ENCODE results near the gene SYP. TPM values are rescaled to one million over a fixed set of nuclear protein-coding genes. Genes with fewer than 3 reads are reported as not detected.

SYP gene
- total RNA-seq, 2 donors from 2014 or later: 6.4 to 7.4 TPM

DNA sequence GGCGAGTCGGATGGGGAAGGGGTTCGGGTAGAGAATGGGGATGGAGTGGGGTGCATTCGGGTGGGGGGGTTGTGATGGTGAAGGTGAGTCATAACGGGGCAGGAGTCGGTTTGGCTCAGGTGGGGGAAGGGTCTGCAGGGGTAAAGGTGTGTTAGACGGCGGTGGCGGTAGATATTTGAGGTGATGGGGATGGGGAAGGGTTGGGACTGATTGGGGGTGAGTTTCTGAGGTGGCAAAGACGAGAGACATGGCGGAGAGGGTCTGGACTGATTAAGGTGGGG is 738 bp downstream of the SYP start:
- Histone ChIP-seq H3K36me3 (no peaks in the 10 kb centered on the region), H3K9ac (ENCODE audit: low read depth in 2 of 2, low read length in 2 of 2) (no peak overlapping the region), H3K4me3 (no peak overlapping the region), H3K4me1 (no peaks in the 10 kb centered on the region), H3K27me3 (no peaks in the 10 kb centered on the region), H3K27ac (no peak overlapping the region), H3K9me3 (no peaks in the 10 kb centered on the region)
- intact Hi-C loops (cut with DNase I): no loop called here
- DNase-seq: no peak
- TF ChIP-seq, protein P1, sequence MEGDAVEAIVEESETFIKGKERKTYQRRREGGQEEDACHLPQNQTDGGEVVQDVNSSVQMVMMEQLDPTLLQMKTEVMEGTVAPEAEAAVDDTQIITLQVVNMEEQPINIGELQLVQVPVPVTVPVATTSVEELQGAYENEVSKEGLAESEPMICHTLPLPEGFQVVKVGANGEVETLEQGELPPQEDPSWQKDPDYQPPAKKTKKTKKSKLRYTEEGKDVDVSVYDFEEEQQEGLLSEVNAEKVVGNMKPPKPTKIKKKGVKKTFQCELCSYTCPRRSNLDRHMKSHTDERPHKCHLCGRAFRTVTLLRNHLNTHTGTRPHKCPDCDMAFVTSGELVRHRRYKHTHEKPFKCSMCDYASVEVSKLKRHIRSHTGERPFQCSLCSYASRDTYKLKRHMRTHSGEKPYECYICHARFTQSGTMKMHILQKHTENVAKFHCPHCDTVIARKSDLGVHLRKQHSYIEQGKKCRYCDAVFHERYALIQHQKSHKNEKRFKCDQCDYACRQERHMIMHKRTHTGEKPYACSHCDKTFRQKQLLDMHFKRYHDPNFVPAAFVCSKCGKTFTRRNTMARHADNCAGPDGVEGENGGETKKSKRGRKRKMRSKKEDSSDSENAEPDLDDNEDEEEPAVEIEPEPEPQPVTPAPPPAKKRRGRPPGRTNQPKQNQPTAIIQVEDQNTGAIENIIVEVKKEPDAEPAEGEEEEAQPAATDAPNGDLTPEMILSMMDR (IDR thresholded peaks at IDR 0.05): no peak

DNA sequence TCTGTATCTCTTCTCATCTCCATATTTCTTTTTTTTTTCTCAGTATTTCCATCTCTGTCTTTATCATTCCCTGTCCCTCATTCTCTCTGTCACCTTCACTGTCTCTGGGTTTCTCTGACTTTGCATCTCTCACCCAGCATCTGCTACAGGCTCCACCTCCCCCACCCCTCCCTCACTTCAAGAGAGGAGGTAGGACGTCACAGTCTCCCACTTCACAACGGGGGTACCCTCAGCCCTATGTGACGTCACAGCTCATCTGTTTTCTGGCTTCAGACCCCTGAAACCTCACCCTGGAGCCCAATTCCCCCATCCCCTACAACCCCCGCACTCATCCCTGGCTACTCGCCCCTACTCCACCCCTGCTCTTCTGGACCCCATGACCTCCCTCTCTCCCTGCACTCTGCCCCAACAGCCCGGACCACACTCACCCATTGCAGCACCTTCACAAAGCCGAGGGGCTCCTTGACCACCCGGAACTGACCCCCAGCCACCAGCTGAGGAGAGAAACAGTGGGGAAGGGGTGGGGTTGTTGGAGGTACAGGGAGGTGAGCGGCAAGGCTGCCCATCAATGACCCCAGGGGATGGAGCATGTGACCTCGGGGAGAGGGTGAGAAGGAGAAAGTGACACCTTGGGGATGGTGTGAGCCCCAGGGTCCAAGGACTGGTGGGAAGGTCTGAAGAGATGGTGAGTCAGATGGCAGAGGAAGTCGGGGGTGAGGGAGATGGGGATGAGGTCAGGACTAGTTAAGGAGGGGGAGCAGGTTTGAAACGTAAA is 1.3 kb downstream of the SYP start:
- H3K27ac ChIP-seq: no peak overlapping the region
- H3K9ac ChIP-seq (ENCODE audit: low read depth in 2 of 2, low read length in 2 of 2): no peak overlapping the region
- intact Hi-C loops (cut with DNase I): no loop called here
- no peaks in the 10 kb centered on the region for H3K36me3 ChIP-seq
- no peaks in the 10 kb centered on the region for H3K9me3 ChIP-seq
- H3K27me3 ChIP-seq: no peaks in the 10 kb centered on the region
- no peak for DNase-seq
- no peak overlapping the region for H3K4me3 ChIP-seq
- TF ChIP-seq, protein P1 (IDR thresholded peaks at IDR 0.05): no peak
- H3K4me1 ChIP-seq: no peaks in the 10 kb centered on the region

DNA sequence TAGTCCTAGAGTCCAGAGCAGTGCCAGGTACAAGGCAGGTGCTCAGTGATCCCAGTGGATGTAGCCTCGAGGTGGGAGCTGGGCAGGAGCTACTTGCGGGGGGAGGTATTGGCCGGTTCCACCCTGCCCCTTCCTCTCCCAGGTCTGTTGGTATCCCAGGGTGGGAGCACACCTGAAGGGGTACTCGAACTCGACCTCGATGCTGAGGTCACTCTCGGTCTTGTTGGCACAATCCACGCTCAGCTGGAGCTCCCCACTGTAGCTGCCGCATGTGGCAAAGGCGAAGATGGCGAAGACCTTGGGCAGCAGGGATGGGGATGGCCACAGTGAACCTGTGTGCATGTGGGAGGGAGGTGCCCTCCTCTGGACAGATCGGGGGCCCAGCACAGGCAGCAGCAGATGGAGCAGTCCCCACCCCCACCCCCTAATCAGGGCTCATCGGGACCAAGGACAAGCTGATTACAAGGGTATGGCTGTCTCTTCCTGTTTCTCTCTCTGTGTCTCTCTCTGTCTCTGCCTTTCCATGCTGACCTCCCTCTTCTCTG is 2.4 kb downstream of the SYP start:
- no peak overlapping the region for H3K9ac ChIP-seq (ENCODE audit: low read depth in 2 of 2, low read length in 2 of 2)
- no peaks in the 10 kb centered on the region for H3K4me1 ChIP-seq
- TF ChIP-seq, protein P1 (IDR thresholded peaks at IDR 0.05): no peak
- no peak for DNase-seq
- H3K27ac ChIP-seq: no peak overlapping the region
- H3K4me3 ChIP-seq: no peak overlapping the region
- H3K36me3 ChIP-seq: no peaks in the 10 kb centered on the region
- H3K27me3 ChIP-seq: no peaks in the 10 kb centered on the region
- intact Hi-C loops (cut with DNase I): no loop called here
- H3K9me3 ChIP-seq: no peaks in the 10 kb centered on the region

- Histone ChIP-seq H3K27ac (no peak overlapping the region), H3K9ac (ENCODE audit: low read depth in 2 of 2, low read length in 2 of 2) (no peak overlapping the region), H3K9me3 (no peaks in the 10 kb centered on the region), H3K4me1 (no peaks in the 10 kb centered on the region), H3K4me3 (no peak overlapping the region), H3K27me3 (no peaks in the 10 kb centered on the region), H3K36me3 (no peaks in the 10 kb centered on the region)
- no peak for DNase-seq
- TF ChIP-seq, protein P1 (IDR thresholded peaks at IDR 0.05): no peak
- intact Hi-C loops (cut with DNase I): no loop called here
These were observed 6.4 kb downstream of the SYP start for GRCh38 chrX:49193542-49193964.

GRCh38 chrX:49192722-49193328 is 7.2 kb downstream of the SYP start:
- no peaks in the 10 kb centered on the region for H3K4me1 ChIP-seq
- DNase-seq: peak; percentile 56
- H3K27ac ChIP-seq: no peak overlapping the region
- intact Hi-C loops (cut with DNase I): no loop called here
- no peaks in the 10 kb centered on the region for H3K27me3 ChIP-seq
- TF ChIP-seq, protein P1 (IDR thresholded peaks at IDR 0.05): peak; percentile 52
- H3K9ac ChIP-seq (ENCODE audit: low read depth in 2 of 2, low read length in 2 of 2): no peak overlapping the region
- no peaks in the 10 kb centered on the region for H3K9me3 ChIP-seq
- no peak overlapping the region for H3K4me3 ChIP-seq
- no peaks in the 10 kb centered on the region for H3K36me3 ChIP-seq
